ENCODE results near the gene KIF5B.
"Not testable (repeated sequence)": the region's sequence is repeated elsewhere in the genome, so short reads cannot be mapped to it uniquely, and the experiment has no call there.

Gene KIF5B
- 271 to 293 reads per million in 2 donors for total RNA-seq

DNA sequence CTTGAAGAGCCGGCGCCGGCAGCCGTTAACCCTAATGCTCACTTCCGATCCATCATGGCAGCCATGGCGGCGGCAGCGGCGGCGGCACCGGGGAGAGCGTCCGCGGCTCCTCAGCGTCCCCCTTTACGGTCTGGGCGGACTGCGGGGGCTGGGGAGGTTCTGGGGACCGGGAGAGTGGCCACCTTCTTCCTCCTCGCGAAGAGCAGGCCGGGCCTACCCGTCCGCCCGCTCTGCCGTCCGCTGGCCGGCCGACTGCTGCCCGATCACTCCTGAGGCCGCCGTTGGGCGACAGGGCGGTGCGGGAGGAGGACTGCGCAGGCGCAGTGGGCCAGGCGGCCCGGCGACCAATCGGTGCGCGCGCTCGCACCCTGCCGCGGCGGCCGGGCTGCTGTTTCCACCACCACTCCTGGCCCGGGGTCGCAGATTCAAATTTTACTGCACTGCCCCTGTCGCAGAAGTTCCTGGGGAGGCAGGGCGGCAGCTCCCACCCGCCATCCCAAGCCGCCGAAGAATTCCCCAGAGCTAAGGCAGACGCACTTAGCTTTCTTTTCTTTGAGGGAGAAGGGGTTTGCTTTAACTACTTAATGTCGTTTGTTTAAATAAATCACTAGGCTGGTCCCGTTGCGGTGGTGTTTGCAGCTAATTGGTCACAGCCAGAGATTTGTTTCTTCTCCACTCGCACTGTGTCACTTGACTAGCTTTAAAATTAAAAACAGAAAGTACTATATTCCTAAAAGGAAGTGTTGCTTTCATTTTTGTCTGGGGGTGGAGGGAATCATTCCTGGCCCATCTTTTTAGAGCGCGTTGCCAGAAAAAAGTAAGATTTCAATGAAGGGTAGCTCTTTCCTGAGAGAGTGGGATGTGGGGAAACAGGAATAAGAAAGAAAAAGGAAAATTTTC, at the start of gene KIF5B:
Gene KIF5B, minus strand, starts transcription at position 290 of the 900 bp plus-strand sequence. CDS start 452 bp downstream, outside the sequence.
- DNase-seq, result peak; percentile 79 to 93 (median 81)

DNA sequence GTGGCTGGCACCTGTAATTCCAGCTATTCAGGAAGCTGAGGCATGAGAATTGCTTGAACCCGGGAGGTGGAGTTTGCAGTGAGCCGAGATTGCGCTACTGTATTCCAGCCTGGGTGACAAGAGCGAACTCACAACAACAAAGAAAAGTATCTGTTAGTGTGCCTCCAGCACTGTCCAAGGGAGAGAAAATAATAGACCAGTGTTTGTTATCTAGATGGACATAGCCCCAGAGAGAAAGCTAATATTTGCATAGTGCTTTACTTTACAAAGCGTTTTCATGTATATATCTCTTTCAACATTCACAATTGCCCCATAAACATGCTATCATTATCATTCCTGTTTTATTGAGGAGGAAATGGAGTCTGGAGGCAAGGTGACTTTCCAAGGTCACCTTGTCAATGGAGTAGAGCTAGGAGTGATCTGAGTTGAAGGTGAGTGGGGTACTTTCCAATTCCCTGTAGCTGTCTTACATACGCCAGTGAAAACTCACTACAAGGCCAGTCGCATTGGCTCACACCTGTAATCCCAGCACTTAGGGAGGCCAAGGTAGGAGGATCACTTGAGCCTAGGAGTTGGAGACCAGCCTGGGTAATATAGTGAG, 49.7 kb upstream of the KIF5B start:
- no peak for DNase-seq

DNA sequence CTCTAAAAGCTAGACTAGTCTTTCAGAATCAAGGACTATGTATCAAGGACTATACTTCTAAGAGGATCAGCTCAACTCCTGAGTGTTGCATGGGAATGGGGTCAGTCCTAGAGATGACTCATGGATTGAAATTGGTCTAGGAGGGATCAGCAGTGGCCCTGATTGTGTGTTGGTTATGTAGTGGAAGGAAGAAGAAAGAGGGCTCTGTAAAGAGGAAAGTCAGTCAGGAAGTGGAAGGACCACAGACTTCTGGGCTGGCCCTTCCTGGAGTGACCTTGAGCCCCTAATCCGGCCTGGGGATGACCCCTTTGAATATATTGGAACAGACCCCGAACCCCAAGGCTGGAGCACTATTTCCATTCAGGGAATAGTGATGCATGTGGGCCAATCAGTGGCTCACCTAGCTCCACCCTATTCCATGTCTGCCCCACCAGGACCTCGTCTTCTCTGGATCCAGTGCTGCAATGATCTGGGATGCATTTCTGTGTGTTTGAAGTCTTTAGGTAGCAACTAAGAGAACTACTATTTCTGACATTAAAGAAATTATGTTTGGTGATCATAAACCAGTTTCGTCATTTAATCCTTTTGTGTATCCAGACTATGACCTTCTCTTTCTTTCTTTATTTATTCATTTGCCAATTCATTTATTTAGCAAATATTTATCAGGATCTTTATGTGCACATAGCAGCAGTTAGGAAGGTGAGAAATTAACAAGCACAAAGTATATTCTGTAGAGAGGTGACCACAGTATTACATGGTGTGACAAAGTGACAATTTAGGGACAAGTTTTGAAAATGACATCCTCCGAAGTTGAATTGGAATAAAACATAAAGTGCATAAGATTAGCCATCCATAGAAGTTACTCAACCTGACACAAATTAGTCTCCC, 48.6 kb upstream of the KIF5B start:
- no peak for DNase-seq

DNA sequence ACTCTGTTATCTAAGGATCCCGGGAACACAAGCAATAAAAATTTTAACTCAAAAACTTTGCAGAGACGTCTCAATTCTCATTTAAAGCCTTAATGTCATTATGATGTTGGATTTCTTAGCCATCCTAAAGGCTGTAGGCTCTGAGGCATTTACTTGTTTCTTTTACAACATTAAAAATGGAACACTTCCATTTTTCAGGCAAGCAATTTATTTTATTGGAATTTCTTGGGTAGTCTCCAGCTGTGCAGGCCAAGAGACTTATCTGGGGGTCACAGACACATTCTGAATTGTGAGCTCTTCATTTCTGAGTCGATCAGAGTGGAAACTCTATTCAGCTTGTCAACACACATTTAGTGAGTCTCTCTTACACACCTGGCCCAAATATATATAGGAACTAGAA, 48.0 kb upstream of the KIF5B start:
- no peak for DNase-seq

DNA sequence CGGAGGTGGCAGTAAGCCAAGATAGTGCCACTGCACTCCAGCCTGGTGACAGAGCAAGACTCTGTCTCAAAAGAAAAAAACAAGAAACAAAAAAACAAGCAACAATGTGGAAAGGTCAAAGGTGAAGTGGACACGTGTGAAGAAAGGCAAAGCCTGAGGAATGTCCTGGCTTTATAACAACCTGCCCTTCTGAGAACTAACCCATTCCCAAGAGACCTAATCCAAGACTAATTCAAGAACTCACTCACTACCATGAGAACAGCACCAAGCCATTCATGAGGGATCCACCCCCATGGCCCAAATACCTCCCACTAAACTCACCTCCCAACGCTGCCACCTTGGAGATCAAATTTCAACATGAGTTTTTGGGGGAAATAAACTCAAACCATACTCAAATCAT, 47.5 kb upstream of the KIF5B start:
- no peak for DNase-seq

DNA sequence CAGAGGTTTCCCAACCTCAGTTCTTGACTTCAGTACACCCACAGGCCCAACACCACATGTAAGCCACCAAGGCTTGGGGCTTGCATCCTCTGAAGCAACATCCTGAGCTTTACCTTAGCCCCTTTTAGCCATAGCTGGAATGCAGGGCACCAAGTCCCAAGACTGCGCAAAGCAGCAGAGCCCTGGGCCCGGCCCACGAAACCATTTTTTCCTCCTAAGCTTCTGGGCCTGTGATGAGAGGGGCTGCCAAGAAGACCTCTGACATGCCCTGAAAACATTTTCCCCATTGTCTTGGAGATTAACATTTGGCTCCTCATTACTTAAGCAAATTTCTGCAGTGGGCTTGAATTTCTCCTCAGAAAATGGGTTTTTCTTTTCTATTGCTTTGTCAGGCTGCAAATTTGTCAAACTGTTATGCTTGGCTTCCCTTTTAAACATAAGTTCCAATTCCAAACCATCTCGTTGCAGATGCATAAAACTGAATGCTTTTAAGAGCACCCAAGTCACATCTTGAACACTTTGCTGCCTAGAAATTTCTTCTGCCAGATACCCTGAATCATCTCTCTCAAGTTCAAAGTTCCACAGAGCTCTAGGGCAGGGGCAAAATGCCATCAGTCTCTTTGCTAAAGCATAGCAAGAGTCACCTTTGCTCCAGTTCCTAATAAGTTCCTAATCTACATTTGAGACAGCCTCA, 42.5 kb upstream of the KIF5B start:
- not testable (repeated sequence) for DNase-seq

DNA sequence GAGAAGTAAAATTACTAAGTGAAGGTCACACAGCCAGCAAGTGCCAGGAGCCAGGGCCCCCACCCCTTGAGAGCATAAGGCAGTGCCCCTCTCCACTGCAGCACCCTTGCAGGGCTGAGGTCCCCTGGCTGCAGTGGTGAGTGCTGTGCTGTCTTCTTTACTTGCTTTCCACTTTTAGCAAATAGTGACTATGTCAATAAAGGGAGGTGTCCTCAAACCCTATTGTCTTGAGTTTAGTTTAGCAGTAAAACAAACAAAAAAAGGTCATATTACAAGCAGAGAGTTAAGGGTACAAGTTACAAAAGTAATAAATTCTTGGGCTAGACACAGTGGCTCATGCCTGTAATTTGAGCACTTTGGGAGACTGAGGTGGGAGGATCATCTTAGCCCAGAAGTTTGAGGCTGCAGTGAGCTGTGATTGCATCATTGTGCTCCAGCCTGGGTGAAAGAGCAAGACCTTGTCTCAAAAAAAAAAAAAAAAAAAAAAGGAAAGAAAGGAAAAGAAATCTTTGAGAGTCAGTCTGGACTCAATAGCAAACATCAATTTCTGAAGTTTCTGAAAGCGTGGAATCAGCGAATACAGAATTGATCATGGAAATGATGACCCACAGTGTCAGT, 39.0 kb upstream of the KIF5B start:
- DNase-seq, result no peak

DNA sequence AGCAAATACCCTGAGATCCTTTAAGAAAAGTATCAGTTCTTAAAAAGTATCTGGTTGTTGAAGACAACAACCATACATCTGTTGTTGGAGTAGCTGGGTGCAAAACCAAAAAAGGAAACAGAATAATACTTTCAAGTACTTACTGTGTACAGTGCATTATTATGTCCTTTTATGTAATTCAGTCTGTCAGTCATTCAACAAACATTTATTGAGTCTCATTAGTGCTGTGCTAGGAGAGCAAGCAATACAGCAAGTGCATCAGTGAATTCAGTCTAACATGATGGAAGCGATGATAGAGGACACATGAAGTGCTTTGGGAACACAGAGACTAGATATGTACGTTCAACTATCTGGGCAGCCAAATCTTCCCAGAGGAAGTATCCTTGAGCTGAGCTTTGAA, 37.4 kb upstream of the KIF5B start:
- no peak for DNase-seq

DNA sequence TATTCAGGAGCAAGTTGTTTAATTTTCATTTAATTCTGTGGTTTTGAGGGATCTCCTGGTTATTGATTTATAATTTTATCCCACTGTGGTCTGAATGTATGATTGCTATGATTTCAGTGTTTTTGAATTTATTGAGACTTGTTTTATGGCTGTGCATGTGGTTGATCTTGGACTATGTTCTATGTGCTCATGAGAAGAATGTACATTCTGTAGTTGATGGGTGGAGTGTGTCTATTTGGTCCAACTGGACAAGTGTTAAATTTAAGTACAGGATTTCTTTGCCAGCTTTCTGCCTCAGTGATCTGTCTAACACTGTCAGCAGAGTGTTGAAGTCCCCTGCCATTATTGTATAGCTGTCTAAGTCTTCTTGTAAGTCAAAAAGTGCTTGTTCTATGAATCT, 34.8 kb upstream of the KIF5B start:
- no peak for DNase-seq

DNA sequence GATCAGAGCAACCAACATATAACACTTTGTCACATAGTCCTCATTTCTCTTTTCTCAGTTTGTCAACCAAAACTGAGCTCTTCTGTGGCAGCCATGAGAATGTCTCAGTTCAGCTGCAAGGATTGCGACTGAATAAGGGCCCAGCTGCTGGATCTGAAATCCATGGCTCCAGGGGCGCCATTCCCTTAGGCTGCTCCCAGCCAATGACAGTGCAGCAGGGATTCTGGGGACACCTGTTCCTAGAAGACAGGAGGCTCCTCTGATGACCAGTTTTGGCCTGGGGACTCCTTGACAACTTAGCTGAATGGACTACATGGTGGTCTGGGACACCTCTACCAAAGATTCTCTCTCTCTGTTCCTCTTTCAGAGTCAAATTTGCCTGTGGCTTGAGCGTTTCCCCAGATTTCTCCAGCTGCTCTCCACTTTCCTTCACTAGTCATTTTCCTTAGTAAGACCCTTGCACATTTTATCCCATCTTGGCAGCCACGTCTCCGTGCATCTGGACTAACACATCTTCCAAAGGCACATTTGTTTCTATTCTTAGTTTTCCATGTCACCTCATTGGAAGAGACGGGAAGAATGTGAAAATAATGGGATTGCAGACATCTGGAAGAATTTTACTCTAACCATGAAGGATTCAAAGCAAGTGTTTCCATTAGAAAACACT, 28.1 kb upstream of the KIF5B start:
- DNase-seq, result no peak

DNA sequence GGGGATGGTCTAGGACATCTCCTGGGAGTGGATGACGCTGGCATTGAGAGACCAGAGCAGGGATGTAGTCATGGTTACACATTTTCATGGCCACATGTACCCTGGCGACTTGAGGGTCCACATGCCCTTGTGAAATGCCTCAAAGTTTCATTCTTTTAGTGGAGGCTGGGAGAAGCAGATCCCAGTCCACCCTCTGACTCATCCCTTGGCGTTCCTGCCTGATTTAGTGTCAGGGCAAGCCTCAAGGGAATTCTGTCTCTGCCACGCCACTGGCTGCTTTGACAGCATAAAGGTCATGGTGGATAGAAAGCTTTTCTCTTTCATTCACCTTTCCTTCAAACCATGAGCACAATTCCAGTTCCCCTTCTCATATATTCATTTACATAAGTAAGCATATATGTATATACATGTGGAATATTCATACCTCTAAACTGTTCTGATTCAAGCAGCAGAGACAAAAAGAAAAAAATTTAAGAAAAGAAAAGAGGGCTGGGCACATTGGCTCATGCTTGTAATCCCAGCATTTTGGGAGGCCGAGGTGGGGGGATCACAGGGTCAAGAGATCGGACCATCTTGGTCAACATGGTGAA, 21.8 kb upstream of the KIF5B start:
- DNase-seq, result no peak

DNA sequence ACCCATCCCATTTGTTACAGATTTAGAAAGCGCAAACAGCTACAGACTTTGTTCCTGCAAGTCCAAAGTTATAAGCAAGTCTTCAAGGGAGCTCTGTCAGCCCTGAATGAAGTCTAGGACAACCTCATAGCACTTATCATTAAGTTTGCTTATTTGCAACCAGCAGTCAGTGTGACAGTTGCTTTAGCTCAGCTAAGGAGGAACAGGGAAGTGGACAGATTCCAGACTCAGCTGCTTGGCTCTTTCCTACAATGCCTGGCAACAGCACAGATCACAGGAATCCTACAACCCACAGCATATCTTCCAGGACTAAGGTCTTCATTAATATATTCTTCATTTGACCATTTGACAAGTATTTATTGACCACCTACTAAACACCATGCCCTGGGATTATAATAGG, 17.4 kb upstream of the KIF5B start:
- DNase-seq, result no peak

DNA sequence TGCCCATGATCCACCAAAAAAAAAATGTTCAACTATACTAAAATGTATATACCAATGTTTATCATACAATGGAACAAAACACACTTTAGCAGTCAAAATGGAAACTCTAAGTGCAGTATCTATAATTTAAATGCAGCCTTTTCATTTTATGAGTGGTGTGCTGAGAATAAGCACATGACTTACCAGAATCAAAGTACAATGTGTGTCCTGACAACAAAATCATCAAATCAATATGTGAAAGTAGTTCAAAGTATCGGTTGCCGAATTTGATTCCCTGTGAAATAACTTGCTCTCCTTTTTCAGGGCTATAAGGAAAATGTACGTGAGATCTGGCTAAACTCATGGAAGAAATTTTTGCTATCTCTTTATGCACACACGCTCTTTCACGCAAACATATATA, 16.9 kb upstream of the KIF5B start:
- no peak for DNase-seq

DNA sequence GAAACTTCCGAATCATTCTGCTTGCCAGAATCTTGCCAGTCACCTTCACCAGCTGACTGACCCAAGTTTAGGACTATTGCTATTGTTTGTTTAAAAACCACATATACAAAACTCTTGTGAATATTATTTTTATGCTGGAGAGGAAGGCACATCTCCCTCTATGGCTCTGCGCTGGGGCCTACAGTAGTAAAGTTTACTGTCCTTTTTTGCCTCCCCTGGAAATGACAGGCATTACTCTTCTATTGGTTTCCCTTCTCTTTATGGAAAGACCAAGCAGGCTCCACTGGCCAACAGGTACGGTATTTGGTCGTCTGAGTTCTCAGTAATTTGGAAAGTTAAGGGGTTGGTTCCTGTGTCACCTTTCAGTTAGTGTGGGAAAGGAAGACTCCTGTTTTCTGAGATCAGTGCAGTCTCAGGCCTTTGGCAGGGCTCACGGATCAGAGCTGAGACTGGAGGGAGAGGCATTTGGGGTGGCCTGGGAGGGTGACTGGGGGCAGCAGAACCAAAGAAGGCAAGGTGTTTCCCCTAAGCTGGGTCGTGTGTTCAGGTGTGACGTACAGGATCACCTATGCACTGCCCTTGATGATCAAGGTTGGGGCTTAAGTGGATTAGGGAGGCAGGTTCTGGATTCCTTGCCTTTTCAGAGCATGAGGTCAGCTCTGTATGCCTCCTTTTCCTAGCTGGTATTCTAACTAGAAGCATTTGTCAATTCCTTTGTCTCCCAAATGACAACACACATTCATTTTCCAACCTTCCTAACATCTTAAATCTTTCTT, 16.0 kb upstream of the KIF5B start:
- no peak for DNase-seq

DNA sequence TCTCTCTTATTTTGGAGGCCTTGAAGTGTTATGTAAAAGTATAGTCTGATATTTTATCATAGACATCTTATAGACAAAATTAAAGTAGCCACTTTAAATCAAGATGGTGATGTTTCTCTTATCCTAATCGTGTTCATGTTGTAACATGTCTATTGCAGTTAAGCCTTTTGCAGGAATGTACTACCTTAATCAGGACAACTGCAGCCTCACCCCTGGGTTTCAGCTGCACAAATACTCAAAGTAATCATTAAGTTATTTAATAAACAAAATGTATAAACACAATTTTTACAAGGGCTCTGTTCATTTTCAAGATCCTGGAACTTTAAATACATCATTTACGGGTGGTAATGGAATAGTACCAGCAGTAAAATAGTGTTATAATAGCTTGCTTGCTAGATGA, 14.4 kb upstream of the KIF5B start:
- DNase-seq, result no peak

DNA sequence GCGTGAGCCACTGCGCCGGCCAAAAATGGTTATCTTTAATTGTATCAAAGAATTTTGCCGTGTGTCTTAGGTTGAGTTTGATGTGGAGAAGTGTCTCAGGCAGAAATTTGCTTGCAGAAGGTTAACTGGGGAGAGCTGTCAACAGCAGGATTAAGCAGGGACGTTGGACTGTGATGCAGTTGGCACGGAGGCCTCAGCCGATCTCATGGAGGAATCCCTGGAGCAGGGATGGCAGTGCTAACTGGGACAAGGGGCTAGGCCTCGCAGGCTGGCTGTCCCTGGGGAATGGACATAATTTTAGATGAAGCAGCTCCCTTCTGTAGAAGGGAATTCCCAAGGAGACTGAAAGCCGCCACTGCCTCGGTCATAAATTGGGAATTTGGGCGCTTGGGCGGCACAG, 12.3 kb upstream of the KIF5B start:
- no peak for DNase-seq

DNA sequence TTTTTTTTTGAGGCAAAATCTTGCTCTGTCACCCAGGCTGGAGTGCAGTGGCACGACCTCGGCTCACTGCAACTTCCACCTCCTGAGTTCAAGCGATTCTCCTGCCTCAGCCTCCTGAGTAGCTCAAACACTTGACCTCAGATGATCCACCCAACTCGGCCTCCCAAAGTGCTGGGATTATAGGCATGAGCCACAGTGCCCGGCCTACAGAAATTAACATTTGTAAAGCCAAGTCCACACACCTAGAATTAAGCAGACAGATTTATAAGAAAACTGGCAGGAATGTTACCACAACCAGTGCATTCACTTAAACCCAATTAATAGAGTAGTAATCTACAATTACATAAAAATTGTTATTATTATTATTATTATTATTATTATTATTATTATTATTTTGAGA, 11.7 kb upstream of the KIF5B start:
- DNase-seq, result not testable (repeated sequence)

DNA sequence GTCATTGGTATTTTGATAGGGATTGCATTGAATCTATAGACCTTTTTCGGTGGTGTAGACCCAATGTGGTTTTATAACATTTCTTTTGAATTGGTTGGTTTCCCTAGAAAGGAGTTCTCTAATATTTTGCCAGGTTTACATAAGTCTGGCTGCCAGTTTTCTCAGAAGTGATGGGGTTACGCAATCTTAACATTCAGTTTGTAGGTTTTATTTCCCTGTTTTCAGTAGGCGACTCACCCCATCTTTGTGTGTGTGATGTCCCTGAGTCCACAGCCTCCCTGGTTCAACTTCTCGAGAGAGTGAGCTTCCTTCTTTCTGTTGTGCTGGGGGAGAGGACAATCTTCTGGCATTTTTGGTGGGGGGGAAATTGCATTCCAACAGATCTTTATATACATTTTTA, 9.6 kb upstream of the KIF5B start:
- DNase-seq, result no peak

DNA sequence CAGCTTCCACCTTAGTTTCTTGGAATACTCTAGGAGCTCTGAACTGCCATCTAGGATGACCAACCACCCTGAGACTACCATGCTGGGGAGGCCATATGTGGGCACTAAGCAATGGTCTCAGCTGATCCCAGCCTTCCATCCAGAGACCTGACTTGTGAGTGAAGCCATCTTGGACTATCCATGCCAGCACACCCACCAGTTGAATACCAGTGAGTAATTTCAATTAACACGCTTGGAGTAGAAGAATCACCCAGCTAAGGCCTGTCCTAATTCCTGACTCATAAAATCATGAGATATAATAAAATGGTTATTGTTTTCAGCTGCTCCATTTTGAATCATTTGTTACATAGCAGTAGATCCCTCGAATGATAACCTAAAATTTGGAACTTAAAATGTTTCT, 5.2 kb upstream of the KIF5B start:
- no peak for DNase-seq

DNA sequence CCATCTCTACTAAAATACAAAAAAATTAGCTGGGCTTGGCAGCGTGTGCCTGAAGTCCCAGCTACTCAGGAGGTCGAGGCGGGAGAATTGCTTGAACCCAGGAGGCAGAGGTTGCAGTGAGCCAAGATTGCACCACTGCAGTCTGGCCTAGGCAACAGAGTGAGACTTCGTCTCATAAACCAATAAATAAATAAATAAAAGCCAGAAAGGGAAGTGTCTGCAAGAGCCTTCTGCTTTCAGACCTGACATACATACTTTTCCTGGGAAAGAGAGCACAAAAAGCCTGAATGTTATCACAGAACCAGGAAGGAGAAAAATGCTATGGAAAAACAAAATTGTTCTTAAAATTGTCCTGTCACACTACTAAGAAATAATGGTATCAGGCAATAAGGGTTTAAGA, 4.1 kb upstream of the KIF5B start:
- no peak for DNase-seq
